HepG2 (cell line): Measurements from ENCODE around the gene LSM3.

Source experiments
- CTCF ChIP-seq: sonication (generic); formaldehyde crosslinking; IDR thresholded peaks from 2 replicates; pipeline ENCODE4 v1.5.0; 2020; ENCODE audit warnings: mild to moderate bottlenecking, missing genetic modification reagents, moderate library complexity
- RARA ChIP-seq: IDR thresholded peaks from 2 replicates; pipeline ENCODE4 v1.6.1; 2016; ENCODE audit warnings: missing genetic modification reagents, missing compliant biosample characterization

- TF ChIP-seq RARA (CRISPR knock-in tag) (no peak), CTCF (CRISPR knock-in tag) (no peak)
Observed at GRCh38 chr3:14241716-14242115, 63.1 kb downstream of the LSM3 start.
